H9 (cell line): ENCODE measurements around the gene VPS35L. TPM values are rescaled to one million over a fixed set of nuclear protein-coding genes. Genes with fewer than 3 reads are reported as not detected.

Source experiments
- DNase-seq: peaks from one replicate; pipeline ENCODE4 v3.0.0-alpha.2; 2017
- H2AFZ ChIP-seq: one replicate; pipeline ENCODE4 v1.6.1; 2013; ENCODE audit warnings: mild to moderate bottlenecking, low read length, control low read depth, moderate library complexity
- H2AK5ac ChIP-seq: 2 replicates; pipeline ENCODE4 v1.6.1; 2013; ENCODE audit warnings: low read length, control low read depth, mixed read lengths; ENCODE audit not compliant: insufficient read length
- H2BK120ac ChIP-seq: one replicate; pipeline ENCODE4 v1.6.1; 2013; ENCODE audit warnings: low read depth, mild to moderate bottlenecking, low read length, control low read depth, inconsistent platforms; ENCODE audit not compliant: poor library complexity, severe bottlenecking
- H2BK12ac ChIP-seq: 2 replicates; pipeline ENCODE4 v1.6.1; 2013; ENCODE audit warnings: low read length, control low read depth, mixed read lengths, low read depth; ENCODE audit not compliant: insufficient read length
- H2BK15ac ChIP-seq: 2 replicates; pipeline ENCODE4 v1.6.1; 2013; ENCODE audit warnings: low read depth, low read length, control low read depth
- H2BK20ac ChIP-seq: one replicate; pipeline ENCODE4 v1.6.1; 2013; ENCODE audit warnings: low read depth, mild to moderate bottlenecking, low read length, control low read depth, inconsistent platforms; ENCODE audit not compliant: poor library complexity, severe bottlenecking
- H2BK5ac ChIP-seq: 2 replicates; pipeline ENCODE4 v1.6.1; 2013; ENCODE audit warnings: low read length, control low read depth, mixed read lengths; ENCODE audit not compliant: insufficient read length
- H3K14ac ChIP-seq: 2 replicates; pipeline ENCODE4 v1.6.1; 2013; ENCODE audit warnings: low read length, control low read depth; ENCODE audit not compliant: insufficient read depth
- H3K18ac ChIP-seq: 2 replicates; pipeline ENCODE4 v1.6.1; 2013; ENCODE audit warnings: low read depth, mild to moderate bottlenecking, mixed read lengths, low read length, control low read depth; ENCODE audit not compliant: insufficient read length
- H3K23ac ChIP-seq: 2 replicates; pipeline ENCODE4 v1.6.1; 2013; ENCODE audit warnings: low read length, control low read depth, mixed read lengths, low read depth; ENCODE audit not compliant: insufficient read length
- H3K23me2 ChIP-seq: 2 replicates; pipeline ENCODE4 v1.6.1; 2013; ENCODE audit warnings: low read depth, mild to moderate bottlenecking, mixed read lengths, low read length, control low read depth; ENCODE audit not compliant: insufficient read length, poor library complexity, severe bottlenecking
- H3K27ac ChIP-seq: 2 replicates; pipeline ENCODE4 v1.5.1; 2013; ENCODE audit warnings: low read length, control low read depth, mixed read lengths, low read depth; ENCODE audit not compliant: insufficient read length
- H3K27me3 ChIP-seq: 2 replicates; pipeline ENCODE4 v1.6.1; 2013; ENCODE audit warnings: low read length, control low read depth, inconsistent platforms; ENCODE audit not compliant: insufficient read depth
- H3K4ac ChIP-seq: 2 replicates; pipeline ENCODE4 v1.6.1; 2013; ENCODE audit warnings: low read depth, mild to moderate bottlenecking, control low read depth, inconsistent platforms, low read length, moderate library complexity
- H3K4me1 ChIP-seq: 2 replicates; pipeline ENCODE4 v1.6.1; 2013; ENCODE audit warnings: low read length, control low read depth, inconsistent platforms; ENCODE audit not compliant: insufficient read depth
- H3K4me2 ChIP-seq: 2 replicates; pipeline ENCODE4 v1.6.1; 2013; ENCODE audit warnings: low read length, control low read depth, mixed read lengths; ENCODE audit not compliant: insufficient read length, insufficient read depth
- H3K56ac ChIP-seq: 2 replicates; pipeline ENCODE4 v1.6.1; 2013; ENCODE audit warnings: low read depth, mild to moderate bottlenecking, mixed read lengths, low read length, control low read depth; ENCODE audit not compliant: insufficient read length
- H3K79me1 ChIP-seq: 2 replicates; pipeline ENCODE4 v1.6.1; 2013; ENCODE audit warnings: low read depth, mild to moderate bottlenecking, moderate library complexity, low read length, control low read depth, inconsistent platforms; ENCODE audit not compliant: insufficient read depth, poor library complexity, severe bottlenecking
- H3K79me2 ChIP-seq: 2 replicates; pipeline ENCODE4 v1.6.1; 2013; ENCODE audit warnings: low read length, control low read depth, inconsistent platforms; ENCODE audit not compliant: insufficient read depth
- H3K9ac ChIP-seq: 2 replicates; pipeline ENCODE4 v1.6.1; 2013; ENCODE audit warnings: low read length, control low read depth, mixed read lengths; ENCODE audit not compliant: insufficient read length; ENCODE audit errors: extremely low read depth
- H3K9me3 ChIP-seq: one replicate; pipeline ENCODE4 v1.6.1; 2013; ENCODE audit warnings: low read depth, low read length, inconsistent platforms; ENCODE audit not compliant: control insufficient read depth
- H3T11ph ChIP-seq: one replicate; pipeline ENCODE4 v1.6.1; 2013; ENCODE audit warnings: mild to moderate bottlenecking, low read length, control low read depth, inconsistent platforms
- H4K20me1 ChIP-seq: one replicate; pipeline ENCODE4 v1.6.1; 2013; ENCODE audit not compliant: control insufficient read depth, insufficient read length, insufficient read depth
- H4K5ac ChIP-seq: 2 replicates; pipeline ENCODE4 v1.6.1; 2013; ENCODE audit warnings: low read depth, mild to moderate bottlenecking, mixed read lengths, low read length, control low read depth; ENCODE audit not compliant: insufficient read length
- H4K8ac ChIP-seq: replicated peaks from 2 replicates; pipeline ENCODE4 v1.6.1; 2013; ENCODE audit warnings: low read length, control low read depth, mixed read lengths, low read depth; ENCODE audit not compliant: insufficient read length
- H4K91ac ChIP-seq: 2 replicates; pipeline ENCODE4 v1.6.1; 2013; ENCODE audit warnings: low read depth, mild to moderate bottlenecking, moderate library complexity, mixed read lengths, low read length, control low read depth; ENCODE audit not compliant: insufficient read length
- H3K27ac Mint-ChIP-seq, 3 experiments: 2 replicates in 2 of 3; 3 replicates in 1 of 3; pipeline ENCODE4 v1.8.0; 2020 to 2021; ENCODE audit warnings: mixed read lengths in 3 of 3, mild to moderate bottlenecking in 1 of 3, moderate library complexity in 1 of 3
- H3K27me3 Mint-ChIP-seq: 2 replicates; pipeline ENCODE4 v1.8.0; 2021; ENCODE audit warnings: low read depth, mild to moderate bottlenecking, moderate library complexity, mixed read lengths
- H3K36me3 Mint-ChIP-seq, 3 experiments: 2 replicates in 2 of 3; 3 replicates in 1 of 3; pipeline ENCODE4 v1.8.0; 2020 to 2021; ENCODE audit warnings: low read depth in 3 of 3, mixed read lengths in 3 of 3; ENCODE audit not compliant: insufficient read depth in 1 of 3
- H3K4me1 Mint-ChIP-seq, 2 experiments: 2 replicates each; pipeline ENCODE4 v1.8.0; 2020; ENCODE audit warnings: mixed read lengths in 2 of 2
- H3K4me3 Mint-ChIP-seq, 2 experiments: 2 replicates in 1 of 2; 3 replicates in 1 of 2; pipeline ENCODE4 v1.8.0; 2020 to 2021; ENCODE audit warnings: mild to moderate bottlenecking in 2 of 2, mixed read lengths in 2 of 2, moderate library complexity in 1 of 2
- H3K9me3 Mint-ChIP-seq, 2 experiments: 2 replicates in 1 of 2; 3 replicates in 1 of 2; pipeline ENCODE4 v1.8.0; 2020; ENCODE audit warnings: mild to moderate bottlenecking in 2 of 2, mixed read lengths in 2 of 2, moderate library complexity in 1 of 2
- WGBS: extraction: QIAGEN DNeasy Blood & Tissue Kit; methylation state at CpG from one replicate; pipeline ENCODE4 v1.1.7; 2013; ENCODE audit warnings: missing lambda C conversion rate, low lambda C conversion rate, mixed read lengths; ENCODE audit not compliant: insufficient read length; ENCODE audit errors: extremely low coverage; 5-methylcytosine and 5-hydroxymethylcytosine counted together
- total RNA-seq: library from RNA; stranded (reverse); gene quantifications from 2 replicates; pipeline ENCODE4 v1.2.1, GENCODE V29; 2021
- TF ChIP-seq, protein P1 (sequence below): fragments of 200-600 bp; sonication (generic); conservative IDR thresholded peaks from 3 replicates; pipeline ENCODE4 v1.8.0; 2021; ENCODE audit warnings: antibody characterized with exemption, mild to moderate bottlenecking

Gene VPS35L
- total RNA-seq, 1 experiment from 2014 or later: 58.4 TPM

DNA sequence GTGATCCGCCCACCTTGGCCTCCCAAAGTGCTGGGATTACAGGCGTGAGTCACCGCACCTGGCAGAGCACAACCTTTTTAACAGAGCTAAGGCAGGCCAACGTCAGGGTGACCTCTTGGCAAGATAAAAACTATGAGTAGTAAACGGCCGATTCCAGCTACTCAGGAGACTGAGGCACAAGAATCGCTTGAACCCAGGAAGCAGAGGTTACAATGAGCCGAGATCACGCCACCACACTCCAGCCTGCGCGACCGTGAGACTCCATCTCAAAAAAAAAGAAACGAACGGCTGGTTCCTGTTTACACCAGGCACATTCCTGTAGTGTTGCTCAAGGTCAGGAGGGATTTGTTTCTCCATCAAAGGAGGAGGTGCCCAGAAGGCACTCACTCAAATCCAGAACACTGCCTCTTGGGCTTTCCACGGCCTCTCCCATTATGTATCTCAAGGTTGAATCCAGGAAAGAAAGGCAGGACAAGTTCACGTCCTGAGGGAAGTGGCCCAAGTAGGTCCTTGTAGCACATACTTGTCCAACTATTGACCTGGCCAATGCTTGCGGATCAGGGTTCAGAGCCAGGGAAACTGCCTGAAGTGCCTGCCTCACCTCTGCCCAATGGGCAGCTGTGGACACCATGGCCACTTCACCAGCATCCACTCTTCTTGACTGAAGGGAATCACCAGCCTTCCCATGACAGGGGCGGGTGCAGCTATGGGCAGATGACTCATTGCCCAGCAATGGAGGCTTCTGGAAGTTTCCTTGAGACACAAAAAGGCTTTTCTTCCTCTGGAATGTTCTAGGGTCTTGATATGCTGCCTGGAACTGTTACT lies 149.0 kb downstream of the VPS35L start:
- peaks cover 12 to 24% of the 10 kb centered on the region in 2 experiments for H3K4me1 Mint-ChIP-seq
- Histone ChIP-seq H2BK120ac (no peak overlapping the region), H2AFZ (no peak overlapping the region), H3K79me1 (peaks cover 2% of the 10 kb centered on the region), H4K8ac (no peak overlapping the region), H4K5ac (no peak overlapping the region), H2BK20ac (no peak overlapping the region), H2BK5ac (no peak overlapping the region), H3K56ac (no peak overlapping the region), H3K79me2 (peaks cover 4% of the 10 kb centered on the region; the same call in 1 of the 2 replicates), H4K91ac (no peak overlapping the region), H3K4me2 (no peak overlapping the region), H2BK15ac (no peak overlapping the region), H3T11ph (no peak overlapping the region), H3K4me1 (no peaks in the 10 kb centered on the region), H3K9me3 (no peaks in the 10 kb centered on the region), H3K23me2 (no peaks in the 10 kb centered on the region), H2AK5ac (no peak overlapping the region), H3K4ac (no peak overlapping the region), H3K9ac (no peak overlapping the region), H3K23ac (no peak overlapping the region), H4K20me1 (peaks cover 3% of the 10 kb centered on the region), H3K18ac (no peak overlapping the region), H3K27me3 (no peaks in the 10 kb centered on the region), H3K27ac (no peak overlapping the region), H3K14ac (no peak overlapping the region), H2BK12ac (no peak overlapping the region)
- no peak for DNase-seq
- peaks cover 70 to 95% (median 92%) of the 10 kb centered on the region in 3 experiments for H3K36me3 Mint-ChIP-seq
- WGBS: no CpG with 5 or more reads among the region's 18 CpGs
- TF ChIP-seq, protein P1, sequence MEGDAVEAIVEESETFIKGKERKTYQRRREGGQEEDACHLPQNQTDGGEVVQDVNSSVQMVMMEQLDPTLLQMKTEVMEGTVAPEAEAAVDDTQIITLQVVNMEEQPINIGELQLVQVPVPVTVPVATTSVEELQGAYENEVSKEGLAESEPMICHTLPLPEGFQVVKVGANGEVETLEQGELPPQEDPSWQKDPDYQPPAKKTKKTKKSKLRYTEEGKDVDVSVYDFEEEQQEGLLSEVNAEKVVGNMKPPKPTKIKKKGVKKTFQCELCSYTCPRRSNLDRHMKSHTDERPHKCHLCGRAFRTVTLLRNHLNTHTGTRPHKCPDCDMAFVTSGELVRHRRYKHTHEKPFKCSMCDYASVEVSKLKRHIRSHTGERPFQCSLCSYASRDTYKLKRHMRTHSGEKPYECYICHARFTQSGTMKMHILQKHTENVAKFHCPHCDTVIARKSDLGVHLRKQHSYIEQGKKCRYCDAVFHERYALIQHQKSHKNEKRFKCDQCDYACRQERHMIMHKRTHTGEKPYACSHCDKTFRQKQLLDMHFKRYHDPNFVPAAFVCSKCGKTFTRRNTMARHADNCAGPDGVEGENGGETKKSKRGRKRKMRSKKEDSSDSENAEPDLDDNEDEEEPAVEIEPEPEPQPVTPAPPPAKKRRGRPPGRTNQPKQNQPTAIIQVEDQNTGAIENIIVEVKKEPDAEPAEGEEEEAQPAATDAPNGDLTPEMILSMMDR: no peak
- H3K9me3 Mint-ChIP-seq: no peaks in the 10 kb centered on the region
- H3K4me3 Mint-ChIP-seq: no peak overlapping the region
- peak overlapping the region in 1 of 3 experiments; percentile 61; a peak in 2 of 7 replicates for H3K27ac Mint-ChIP-seq
- H3K27me3 Mint-ChIP-seq: no peaks in the 10 kb centered on the region
